ENCODE data around the gene LRIT3. TPM values are rescaled to one million over a fixed set of nuclear protein-coding genes. Genes with fewer than 3 reads are reported as not detected.

LRIT3 gene
- total and polyA plus RNA-seq, 2 of the 13 experiments (the other 11 are each of a cell fraction or from before 2014, with no cell fraction given): 0.03 TPM; not detected in 1

- H2AFZ ChIP-seq (ENCODE audit: low read length): peak overlapping the region; percentile 42
- no peaks in the 10 kb centered on the region for H3K79me2 ChIP-seq (ENCODE audit: insufficient read depth, low read length)
- BruUV-seq (replicated peaks): no TSS peak
- ATAC-seq (peak; percentile 60), DNase-seq (ENCODE audit: low spot score) (no peak), FAIRE-seq (no peak)
- H3K9me3 ChIP-seq (ENCODE audit: low read length): no peaks in the 10 kb centered on the region
- no peaks in the 10 kb centered on the region for H3K4me1 ChIP-seq (ENCODE audit: insufficient read depth, low read length)
- WGBS (ENCODE audit: low lambda C conversion rate): 7% methylated on average over 11 of the region's 11 CpGs
- ChIA-PET CTCF (ENCODE audit: low intra/inter-chr PET ratio, low total read pairs) (no interaction called here), POLR2A (no interaction called here)
- TF ChIP-seq RFXAP (CRISPR knock-in tag; IDR thresholded peaks at IDR 0.05; ENCODE audit: borderline replicate concordance) (no peak), ATF2 (CRISPR knock-in tag; IDR thresholded peaks at IDR 0.05) (no peak), ZNF292 (CRISPR knock-in tag; IDR thresholded peaks at IDR 0.05; ENCODE audit: borderline replicate concordance, low read depth) (no peak), SMC3 (IDR thresholded peaks at IDR 0.05; ENCODE audit: low read length) (peak; percentile 3; the same call in 1 of the 2 replicates)
- TF ChIP-seq, protein P1, sequence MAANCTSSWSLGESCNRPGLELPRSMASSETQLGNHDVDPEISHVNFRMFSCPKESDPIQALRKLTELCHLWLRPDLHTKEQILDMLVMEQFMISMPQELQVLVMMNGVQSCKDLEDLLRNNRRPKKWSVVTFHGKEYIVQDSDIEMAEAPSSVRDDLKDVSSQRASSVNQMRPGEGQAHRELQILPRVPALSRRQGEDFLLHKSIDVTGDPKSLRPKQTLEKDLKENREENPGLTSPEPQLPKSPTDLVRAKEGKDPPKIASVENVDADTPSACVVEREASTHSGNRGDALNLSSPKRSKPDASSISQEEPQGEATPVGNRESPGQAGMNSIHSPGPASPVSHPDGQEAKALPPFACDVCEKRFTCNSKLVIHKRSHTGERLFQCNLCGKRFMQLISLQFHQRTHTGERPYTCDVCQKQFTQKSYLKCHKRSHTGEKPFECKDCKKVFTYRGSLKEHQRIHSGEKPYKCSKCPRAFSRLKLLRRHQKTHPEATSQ (CRISPR knock-in tag; IDR thresholded peaks at IDR 0.05; ENCODE audit: borderline replicate concordance): no peak
- TF ChIP-seq, protein P2, sequence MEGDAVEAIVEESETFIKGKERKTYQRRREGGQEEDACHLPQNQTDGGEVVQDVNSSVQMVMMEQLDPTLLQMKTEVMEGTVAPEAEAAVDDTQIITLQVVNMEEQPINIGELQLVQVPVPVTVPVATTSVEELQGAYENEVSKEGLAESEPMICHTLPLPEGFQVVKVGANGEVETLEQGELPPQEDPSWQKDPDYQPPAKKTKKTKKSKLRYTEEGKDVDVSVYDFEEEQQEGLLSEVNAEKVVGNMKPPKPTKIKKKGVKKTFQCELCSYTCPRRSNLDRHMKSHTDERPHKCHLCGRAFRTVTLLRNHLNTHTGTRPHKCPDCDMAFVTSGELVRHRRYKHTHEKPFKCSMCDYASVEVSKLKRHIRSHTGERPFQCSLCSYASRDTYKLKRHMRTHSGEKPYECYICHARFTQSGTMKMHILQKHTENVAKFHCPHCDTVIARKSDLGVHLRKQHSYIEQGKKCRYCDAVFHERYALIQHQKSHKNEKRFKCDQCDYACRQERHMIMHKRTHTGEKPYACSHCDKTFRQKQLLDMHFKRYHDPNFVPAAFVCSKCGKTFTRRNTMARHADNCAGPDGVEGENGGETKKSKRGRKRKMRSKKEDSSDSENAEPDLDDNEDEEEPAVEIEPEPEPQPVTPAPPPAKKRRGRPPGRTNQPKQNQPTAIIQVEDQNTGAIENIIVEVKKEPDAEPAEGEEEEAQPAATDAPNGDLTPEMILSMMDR (CRISPR knock-in tag; IDR thresholded peaks at IDR 0.05): peak; percentile 25; the same call in 1 of the 2 replicates
- H3K36me3 ChIP-seq (replicated peaks in 1 of 2; ENCODE audit: control insufficient read depth in 1 of 2, insufficient read depth in 2 of 2, low read length in 2 of 2): no peaks in the 10 kb centered on the region
- H3K9ac ChIP-seq (ENCODE audit: insufficient read depth, low read depth, low read length): no peak overlapping the region
- intact Hi-C loops (cut with micrococcal nuclease; ENCODE audit: unreplicated experiment) (no loop called here), in situ Hi-C loops (cut with HindIII; ENCODE audit: extremely low pct_ligation_motif_present, low pct_unique_long_range_greater_than_20kb) (no loop called here)
- no peaks in the 10 kb centered on the region for H4K20me1 ChIP-seq (ENCODE audit: insufficient read depth, low read length)
- H3K4me3 ChIP-seq (replicated peaks in 1 of 3; ENCODE audit: insufficient read depth in 1 of 3, low read depth in 2 of 3, low read length in 3 of 3): no peak overlapping the region
- H3K27me3 ChIP-seq (ENCODE audit: control insufficient read depth in 1 of 2, insufficient read depth in 2 of 2, low read length in 2 of 2): peaks cover 0 to 8% of the 10 kb centered on the region in 2 experiments; a peak in 1 of 5 replicates
- no peak overlapping the region for H3K27ac ChIP-seq (ENCODE audit: extremely low read length, insufficient read depth, low read length)
- no peak overlapping the region for H3K4me2 ChIP-seq (ENCODE audit: low read depth, low read length)
These were observed 26.0 kb downstream of the LRIT3 start for GRCh38 chr4:109873791-109874514.

Measured in HepG2 (cell line).